Activated naive CD4-positive, alpha-beta T cell (primary cell): ENCODE data around the gene TMEM87B.
A peak's percentile ranks its signal among the peaks of the same experiment; 100 is the strongest.
"Not testable (repeated sequence)": the region's sequence is repeated elsewhere in the genome, so short reads cannot be mapped to it uniquely, and the experiment has no call there.

Experiments used
- DNase-seq, 4 experiments: peaks; one replicate each; lab custom pipeline; 2025; lab: John Stamatoyannopoulos, UW

Gene TMEM87B

GRCh38 chr2:112032689-112033465 is 22.2 kb upstream of the TMEM87B start:
- DNase-seq = no peak

DNA sequence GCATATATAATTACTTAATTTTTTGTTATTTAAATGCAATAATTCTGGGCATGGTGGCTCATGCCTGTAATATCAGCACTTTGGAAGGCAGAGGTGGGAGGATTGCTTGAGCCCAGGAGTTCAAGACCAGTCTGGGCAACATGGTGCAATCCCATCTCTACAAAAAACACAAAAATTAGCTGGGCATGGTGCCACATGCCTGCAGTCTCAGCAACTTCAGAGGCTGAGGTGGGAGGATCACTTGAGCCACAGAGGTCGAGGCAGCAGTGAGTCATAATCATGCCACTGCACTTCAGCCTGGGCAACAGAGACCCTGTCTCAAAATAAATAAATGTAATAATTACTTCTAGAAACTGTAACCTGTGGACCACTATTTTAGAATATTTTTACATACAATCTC is 21.5 kb upstream of the TMEM87B start:
- no peak for DNase-seq

GRCh38 chr2:112034924-112035323 is 20.1 kb upstream of the TMEM87B start:
- no peak for DNase-seq

GRCh38 chr2:112035786-112036185 is 19.3 kb upstream of the TMEM87B start:
- no peak for DNase-seq

DNA sequence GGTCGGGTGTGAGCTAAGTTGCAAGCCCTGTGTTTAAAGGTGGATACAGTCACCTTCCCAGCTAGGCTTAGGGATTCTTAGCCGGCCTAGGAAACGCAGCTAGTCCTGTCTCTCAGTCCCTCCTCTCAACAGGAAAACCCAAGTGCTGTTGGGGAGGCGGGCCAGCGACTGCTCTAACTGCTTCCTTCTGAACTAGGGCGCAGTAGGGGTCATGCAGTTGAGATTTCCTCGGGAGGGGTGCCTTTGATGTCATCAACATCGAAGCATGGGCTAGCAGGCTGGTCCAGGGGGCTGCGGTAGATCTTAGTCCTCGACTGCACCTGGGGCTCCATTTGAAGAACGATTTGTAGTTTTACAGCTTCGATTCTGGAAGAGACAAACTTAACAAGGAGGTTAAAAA is 15.5 kb upstream of the TMEM87B start:
- not testable (repeated sequence) for DNase-seq

GRCh38 chr2:112040066-112040465 is 15.0 kb upstream of the TMEM87B start:
- DNase-seq = not testable (repeated sequence)

- not testable (repeated sequence) for DNase-seq
Measured at GRCh38 chr2:112041460-112041859, 13.6 kb upstream of the TMEM87B start.

GRCh38 chr2:112045446-112046014 is 9.5 kb upstream of the TMEM87B start:
- no peak for DNase-seq

- DNase-seq = no peak
Measured at GRCh38 chr2:112046231-112046630, 8.8 kb upstream of the TMEM87B start.

DNA sequence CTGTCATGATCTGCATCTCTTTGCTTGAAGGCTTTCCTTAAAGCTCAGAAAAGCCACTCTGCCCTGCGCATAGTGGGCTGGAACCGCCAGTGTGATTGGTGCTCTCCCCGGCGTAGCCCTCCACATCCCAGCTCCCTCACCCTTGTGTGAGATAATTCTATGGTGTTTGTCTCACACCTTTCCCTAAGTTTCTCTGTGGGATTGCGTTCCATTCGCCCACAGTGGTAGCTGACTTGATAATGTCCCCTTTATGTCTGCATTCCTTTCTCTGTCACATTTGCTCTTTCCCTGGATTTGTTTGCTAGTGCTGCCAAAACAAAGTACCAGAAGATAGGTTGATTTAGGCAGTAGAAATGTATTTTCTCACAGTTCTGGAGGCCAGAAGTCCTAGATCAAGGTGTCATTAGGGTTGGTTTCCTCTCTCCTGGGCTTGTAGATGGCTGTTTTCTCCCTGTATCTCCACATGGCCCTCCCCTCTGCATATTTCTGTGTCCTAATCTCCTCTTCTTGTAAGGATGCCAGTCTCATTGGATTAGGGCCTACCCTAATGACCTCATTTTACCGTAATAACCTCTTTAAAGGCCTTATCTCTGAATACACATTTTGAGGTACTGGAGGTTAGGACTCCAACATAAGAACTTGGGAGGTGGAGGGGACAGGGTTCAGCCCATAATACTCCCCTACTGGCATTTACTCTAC is 7.4 kb upstream of the TMEM87B start:
- no peak for DNase-seq

- no peak for DNase-seq
Measured at GRCh38 chr2:112048236-112048592, 6.9 kb upstream of the TMEM87B start.

- DNase-seq = no peak
Measured at GRCh38 chr2:112048887-112049286, 6.2 kb upstream of the TMEM87B start.

GRCh38 chr2:112050316-112050715 is 4.8 kb upstream of the TMEM87B start:
- no peak for DNase-seq

- DNase-seq = peak; percentile 97 to 99 (median 98)
Measured at GRCh38 chr2:112053917-112054846, 887 bp upstream of the TMEM87B start.

DNA sequence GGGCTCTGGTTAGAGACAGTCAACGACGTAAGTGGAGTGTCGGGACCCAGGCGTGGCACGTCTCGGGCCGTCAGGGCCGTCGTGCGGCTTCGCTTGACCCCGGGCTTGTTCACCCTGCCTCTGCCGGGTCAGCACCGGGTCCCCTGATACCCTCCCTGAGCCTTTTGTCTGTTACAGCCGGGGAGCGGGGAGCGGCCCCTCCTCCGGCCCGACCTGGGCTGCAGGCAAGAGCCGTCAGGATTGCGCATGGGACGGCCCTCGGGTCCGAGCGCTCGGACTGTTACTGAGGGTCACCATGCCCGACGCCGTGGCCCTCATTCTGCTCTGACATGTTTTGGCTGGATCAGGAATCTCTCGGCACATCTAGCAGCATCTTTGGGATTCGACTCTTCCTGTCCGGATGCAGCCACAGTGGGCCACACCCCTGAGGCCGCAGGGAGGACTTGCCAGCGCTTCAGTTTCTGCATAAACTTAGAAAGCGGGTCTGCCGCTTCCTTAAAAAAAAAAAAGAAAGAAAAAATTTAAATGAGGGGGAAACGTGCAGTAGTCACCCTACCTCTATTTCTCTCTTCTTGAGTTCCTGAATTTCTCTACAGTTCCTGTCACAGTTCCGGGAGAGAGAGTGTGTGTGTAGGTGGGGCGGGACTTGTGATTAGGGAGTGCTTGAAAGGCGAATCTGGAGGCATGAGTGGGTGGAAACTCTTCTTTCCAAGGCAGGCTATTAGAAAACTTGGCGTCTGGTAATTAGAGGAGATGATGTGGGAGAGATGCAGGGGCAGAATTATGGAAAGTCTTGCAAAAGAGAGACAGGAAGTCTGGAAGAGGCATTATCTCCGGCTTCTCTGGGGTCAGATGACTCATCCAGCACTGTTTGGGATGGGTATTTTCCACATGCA is 909 bp downstream of the TMEM87B start:
- peak in 1 of 4 experiments; percentile 26 for DNase-seq

DNA sequence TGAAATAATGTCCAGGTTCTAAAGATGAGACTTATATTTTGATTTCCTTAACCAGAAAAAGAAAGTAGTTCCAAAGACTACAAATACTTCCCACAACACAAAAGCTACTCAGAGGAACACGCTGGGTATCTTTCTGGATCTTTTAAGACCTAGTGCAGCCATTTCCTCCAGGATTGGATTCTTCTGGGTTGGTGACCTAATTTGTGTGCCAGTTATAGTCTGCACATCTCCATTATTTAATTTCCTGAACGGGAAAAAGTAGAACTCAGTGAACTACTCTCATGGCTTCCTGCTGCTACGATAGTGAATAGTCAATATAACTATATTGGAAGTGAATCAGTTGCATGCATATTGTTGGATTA is 1.5 kb downstream of the TMEM87B start:
- no peak for DNase-seq

DNA sequence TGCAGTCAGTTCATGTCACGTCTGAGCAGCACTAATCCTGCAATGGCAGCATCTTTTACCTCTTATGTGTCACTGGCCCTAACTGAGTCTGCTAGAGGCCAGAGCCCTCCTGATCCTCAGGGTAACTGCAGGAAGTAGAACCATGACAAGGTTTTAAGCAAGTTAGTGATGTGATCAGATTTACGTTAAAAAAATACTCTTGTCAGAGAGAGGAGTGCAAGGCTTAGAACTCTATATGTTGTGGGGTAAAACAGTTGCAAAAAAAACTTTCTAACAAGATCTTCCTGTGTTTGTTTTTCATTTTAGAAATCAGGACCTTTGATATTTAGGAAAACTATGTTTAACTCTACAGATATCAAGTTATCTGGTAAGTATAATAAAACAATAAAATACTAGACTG is 4.6 kb downstream of the TMEM87B start:
- DNase-seq = no peak

DNA sequence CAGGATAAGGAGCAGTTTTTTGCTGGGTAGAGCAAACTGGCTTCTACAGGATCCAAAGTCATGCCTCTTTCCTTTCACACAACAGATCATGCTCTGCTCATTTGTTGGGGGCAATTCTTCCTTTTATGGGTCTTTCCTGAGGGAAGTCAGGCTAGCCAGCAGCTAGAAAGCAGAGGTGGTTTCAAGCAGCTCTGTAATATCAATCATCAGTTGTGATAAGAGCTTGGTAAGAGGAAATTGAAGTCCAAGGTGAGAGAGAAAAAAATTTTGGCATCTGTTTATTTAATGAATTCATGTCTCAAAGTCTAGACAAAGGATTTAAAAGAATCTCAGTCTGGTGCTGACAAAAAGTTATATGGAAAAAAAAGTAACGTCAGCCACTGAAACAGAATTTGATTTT is 6.2 kb downstream of the TMEM87B start:
- DNase-seq = no peak

DNA sequence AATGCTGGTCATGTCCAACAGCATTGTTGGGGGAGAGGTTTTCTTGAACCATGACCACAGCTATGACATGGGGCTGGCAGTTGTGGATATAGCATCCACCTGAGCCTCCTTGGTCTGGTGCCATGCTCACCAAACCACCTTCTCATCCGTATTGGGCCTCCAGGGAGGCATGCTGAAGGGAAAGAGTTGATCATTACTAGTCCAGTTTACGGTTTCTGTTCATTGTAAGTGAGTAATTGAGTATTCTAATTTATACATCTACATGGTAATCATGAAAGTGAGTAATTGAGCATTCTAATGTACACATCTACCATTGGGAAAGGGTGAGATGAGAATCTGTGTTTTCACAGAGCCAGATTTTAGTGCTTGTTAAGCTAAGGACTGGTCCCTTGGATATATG is 6.8 kb downstream of the TMEM87B start:
- no peak for DNase-seq

DNA sequence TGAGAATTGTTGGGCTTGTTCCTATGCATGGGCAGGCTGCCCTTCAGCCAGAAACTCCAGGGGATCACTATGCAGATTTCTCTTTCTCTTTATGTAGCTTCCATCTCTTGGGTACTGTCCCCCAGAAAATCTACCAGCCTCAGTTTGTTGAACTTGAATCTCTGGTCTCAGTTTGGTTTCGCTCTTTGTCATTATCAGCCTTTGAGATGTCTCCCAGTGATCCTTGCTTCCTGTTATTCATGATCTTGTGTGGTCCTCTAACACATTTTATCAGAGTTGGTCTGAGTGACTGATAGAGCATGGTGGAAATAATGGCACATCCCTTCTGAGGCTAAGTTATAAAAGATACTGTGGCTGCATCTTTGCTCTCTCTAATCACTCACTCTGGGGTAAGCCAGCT is 7.8 kb downstream of the TMEM87B start:
- no peak for DNase-seq

- DNase-seq = no peak
Measured at GRCh38 chr2:112065486-112065885, 10.4 kb downstream of the TMEM87B start.
